ENCODE results near the gene KSR1. TPM values are rescaled to one million over a fixed set of nuclear protein-coding genes. Genes with fewer than 3 reads are reported as not detected.

KSR1 gene
- total and polyA plus RNA-seq, 2 of the 4 experiments (the other 2 are of a cell fraction), result 12.5 to 21.9 TPM

GRCh38 chr17:27478901-27479538 is 22.8 kb downstream of the KSR1 start:
- no peak overlapping the region for H3K23ac ChIP-seq (ENCODE audit: low read depth, low read length)
- no peaks in the 10 kb centered on the region for H3K9me3 ChIP-seq (ENCODE audit: control insufficient read depth, insufficient read depth, low read length)
- H2AK5ac ChIP-seq (ENCODE audit: low read depth, low read length), result no peak overlapping the region; the same call in 1 of the 2 replicates
- no peak for TF ChIP-seq CHD1 (IDR thresholded peaks at IDR 0.05; ENCODE audit: low read depth, low read length)
- no peak for TF ChIP-seq CEBPB (IDR thresholded peaks at IDR 0.05; ENCODE audit: low read depth, low read length)
- TF ChIP-seq MAZ (IDR thresholded peaks at IDR 0.05; ENCODE audit: borderline replicate concordance, low read depth, low read length), result no peak
- TF ChIP-seq NFE2L2 (IDR thresholded peaks at IDR 0.05; ENCODE audit: low read depth, low read length), result no peak
- TF ChIP-seq RCOR1 (IDR thresholded peaks at IDR 0.05; ENCODE audit: insufficient replicate concordance, low read length), result no peak
- no peak for TF ChIP-seq RAD21 (IDR thresholded peaks at IDR 0.05; ENCODE audit: low read length)
- no peak for TF ChIP-seq MXI1 (IDR thresholded peaks at IDR 0.05; ENCODE audit: borderline replicate concordance, low read depth, low read length)
- TF ChIP-seq BHLHE40 (IDR thresholded peaks at IDR 0.05; ENCODE audit: low read depth, low read length), result no peak
- no peak for TF ChIP-seq FOS (IDR thresholded peaks at IDR 0.05; ENCODE audit: low read depth, low read length)
- TF ChIP-seq USF2 (IDR thresholded peaks at IDR 0.05; ENCODE audit: low read depth, low read length), result no peak
- TF ChIP-seq MAFK (IDR thresholded peaks at IDR 0.05; ENCODE audit: low read depth, low read length), result no peak
- no peak for TF ChIP-seq CTCF (conservative IDR thresholded peaks at IDR 0.05; ENCODE audit: low read depth, low read length)
- TF ChIP-seq POLR2A (IDR thresholded peaks at IDR 0.05; ENCODE audit: low read depth, low read length), result no peak
- no peak for TF ChIP-seq ELK1 (IDR thresholded peaks at IDR 0.05; ENCODE audit: borderline replicate concordance, low read depth, low read length)
- TF ChIP-seq SMC3 (IDR thresholded peaks at IDR 0.05; ENCODE audit: low read depth, low read length), result no peak
- H2AFZ ChIP-seq (replicated peaks; ENCODE audit: low read length, poor library complexity), result peak overlapping the region; percentile 23
- BruUV-seq (replicated peaks), result no TSS peak
- no peak overlapping the region for H2BK5ac ChIP-seq (ENCODE audit: low read depth, low read length, poor library complexity, severe bottlenecking)
- no peak overlapping the region for H2BK120ac ChIP-seq (ENCODE audit: low read depth, low read length)
- no peak overlapping the region for H3K4me2 ChIP-seq (ENCODE audit: low read depth, low read length)
- no peak overlapping the region for H2BK20ac ChIP-seq (ENCODE audit: low read depth, low read length)
- no peak overlapping the region for H3K18ac ChIP-seq (ENCODE audit: low read depth, low read length)
- dilution Hi-C loops (cut with HindIII; ENCODE audit: low sequenced_read_pairs, unreplicated experiment) (no loop called here), intact Hi-C loops (cut with micrococcal nuclease) (no loop called here), in situ Hi-C loops (cut with MboI; ENCODE audit: low sequenced_read_pairs) (no loop called here)
- no peak overlapping the region for H4K8ac ChIP-seq (ENCODE audit: low read depth in 2 of 2, low read length in 2 of 2)
- H2BK15ac ChIP-seq (ENCODE audit: low read depth, low read length), result no peak overlapping the region
- 78% methylated on average over 5 of the region's 10 CpGs; no CpG with 5 or more reads in 1 of the 2 experiments for WGBS, 2 experiments (ENCODE audit: extremely low coverage in 2 of 2, insufficient read length in 1 of 2)
- ChIA-PET CTCF (no interaction called here), POLR2A (ENCODE audit: unreplicated experiment) (no interaction called here)
- H3K27me3 ChIP-seq (ENCODE audit: control insufficient read depth, insufficient read depth, low read length), result no peaks in the 10 kb centered on the region
- H4K91ac ChIP-seq (ENCODE audit: insufficient read depth, low read depth, low read length), result no peak overlapping the region
- peaks cover 9% of the 10 kb centered on the region; the same call in 1 of the 2 replicates for H3K36me3 ChIP-seq (ENCODE audit: control insufficient read depth, insufficient read depth, low read length)
- peaks cover 8% of the 10 kb centered on the region for H3K4me1 ChIP-seq (ENCODE audit: control insufficient read depth, insufficient read depth, low read length)
- DNase-seq (no peak), ATAC-seq (ENCODE audit: low read depth) (peak; percentile 15; the same call in 1 of the 2 replicates)
- no peak overlapping the region for H4K5ac ChIP-seq (ENCODE audit: low read depth, low read length)
- H3K9me1 ChIP-seq (ENCODE audit: insufficient read depth, low read length), result peaks cover 28% of the 10 kb centered on the region
- no peak overlapping the region for H3K4me3 ChIP-seq (ENCODE audit: insufficient read depth, low read depth, low read length)
- no peak overlapping the region for H3K9ac ChIP-seq (ENCODE audit: low read depth, low read length)
- no peak overlapping the region for H2AK9ac ChIP-seq (replicated peaks; ENCODE audit: low read depth, low read length, poor library complexity)
- H3K56ac ChIP-seq (ENCODE audit: extremely low read depth, insufficient read depth, low read length), result no peak overlapping the region
- no peak overlapping the region; the same call in 1 of the 2 replicates for H3K4ac ChIP-seq (ENCODE audit: low read depth, low read length)
- H3K14ac ChIP-seq (replicated peaks; ENCODE audit: low read depth, low read length), result no peak overlapping the region
- H3K27ac ChIP-seq (ENCODE audit: insufficient read depth, low read length), result no peak overlapping the region
- peaks cover 36 to 87% of the 10 kb centered on the region in 2 experiments for H3K79me1 ChIP-seq (ENCODE audit: low read depth in 1 of 2, low read length in 2 of 2)
- peaks cover 89% of the 10 kb centered on the region for H4K20me1 ChIP-seq (ENCODE audit: insufficient read depth, low read length)
